ENCODE data around the gene ZNF264.
"Not testable (repeated sequence)": the region's sequence is repeated elsewhere in the genome, so short reads cannot be mapped to it uniquely, and the experiment has no call there.

ZNF264 gene

GRCh38 chr19:57245959-57246358 lies 54.7 kb downstream of the ZNF264 start:
- DNase-seq = no peak

DNA sequence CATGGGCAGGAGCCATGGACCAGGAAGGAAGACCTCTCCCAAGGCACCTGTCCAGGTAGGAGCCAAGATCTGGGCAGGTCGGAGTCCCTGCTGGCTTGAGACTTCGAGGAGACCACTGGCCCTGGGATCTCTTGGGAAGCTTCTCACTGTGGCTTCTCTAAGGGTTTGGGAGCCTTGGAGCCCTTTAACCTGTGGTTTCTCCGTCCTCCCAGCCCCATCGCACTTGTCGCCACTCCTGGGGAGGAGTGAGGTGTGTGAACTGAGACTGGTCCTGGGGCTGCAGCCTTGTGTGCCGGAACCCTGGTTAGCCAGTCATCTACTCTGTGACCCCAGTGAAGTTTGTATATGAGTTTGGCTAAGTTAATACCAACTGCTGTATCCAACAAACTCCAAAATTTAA lies 57.3 kb downstream of the ZNF264 start:
- no peak for DNase-seq

DNA sequence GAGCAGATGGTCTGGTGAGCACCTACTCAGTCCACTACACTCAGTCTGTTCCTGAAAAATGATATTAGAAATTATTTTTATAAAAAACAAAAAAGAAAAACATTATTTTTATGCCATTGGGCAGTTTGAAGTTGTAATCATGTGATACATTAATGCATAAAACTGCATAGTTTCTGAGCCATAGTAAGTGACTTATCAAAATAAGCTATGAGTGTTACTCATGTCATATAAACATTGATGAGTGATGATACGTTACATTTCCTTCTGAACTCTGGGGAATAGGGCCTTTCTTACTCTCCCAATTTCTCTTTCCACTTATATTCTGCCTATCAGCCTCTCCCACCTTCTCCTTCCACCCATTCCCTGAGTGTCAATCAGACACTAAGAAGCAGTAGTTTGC lies 58.0 kb downstream of the ZNF264 start:
- DNase-seq = no peak

- not testable (repeated sequence) for DNase-seq
Measured at GRCh38 chr19:57253767-57254166, 62.5 kb downstream of the ZNF264 start.

DNA sequence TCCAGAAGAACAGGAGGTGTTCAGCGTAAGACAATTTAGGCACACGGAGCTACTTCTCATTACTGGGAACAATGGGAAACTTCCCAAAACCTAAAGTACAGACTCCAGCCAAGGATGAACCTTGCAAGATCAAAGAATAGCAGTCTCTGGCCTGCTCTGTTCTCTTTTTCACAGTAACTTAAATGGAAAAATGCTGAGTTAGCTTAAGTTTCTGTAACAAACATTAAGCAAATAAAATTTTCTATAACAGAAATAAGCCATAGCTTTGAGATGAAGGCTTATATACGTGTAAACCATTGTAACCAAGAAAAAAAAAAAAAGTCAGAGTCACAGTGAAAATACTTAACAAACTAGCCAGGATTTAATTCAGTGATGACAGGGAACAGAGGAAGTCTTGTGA lies 70.7 kb downstream of the ZNF264 start:
- DNase-seq = no peak

GRCh38 chr19:57263244-57263741 lies 72.0 kb downstream of the ZNF264 start:
- DNase-seq = no peak

GRCh38 chr19:57267291-57267690 lies 76.0 kb downstream of the ZNF264 start:
- DNase-seq = no peak

DNA sequence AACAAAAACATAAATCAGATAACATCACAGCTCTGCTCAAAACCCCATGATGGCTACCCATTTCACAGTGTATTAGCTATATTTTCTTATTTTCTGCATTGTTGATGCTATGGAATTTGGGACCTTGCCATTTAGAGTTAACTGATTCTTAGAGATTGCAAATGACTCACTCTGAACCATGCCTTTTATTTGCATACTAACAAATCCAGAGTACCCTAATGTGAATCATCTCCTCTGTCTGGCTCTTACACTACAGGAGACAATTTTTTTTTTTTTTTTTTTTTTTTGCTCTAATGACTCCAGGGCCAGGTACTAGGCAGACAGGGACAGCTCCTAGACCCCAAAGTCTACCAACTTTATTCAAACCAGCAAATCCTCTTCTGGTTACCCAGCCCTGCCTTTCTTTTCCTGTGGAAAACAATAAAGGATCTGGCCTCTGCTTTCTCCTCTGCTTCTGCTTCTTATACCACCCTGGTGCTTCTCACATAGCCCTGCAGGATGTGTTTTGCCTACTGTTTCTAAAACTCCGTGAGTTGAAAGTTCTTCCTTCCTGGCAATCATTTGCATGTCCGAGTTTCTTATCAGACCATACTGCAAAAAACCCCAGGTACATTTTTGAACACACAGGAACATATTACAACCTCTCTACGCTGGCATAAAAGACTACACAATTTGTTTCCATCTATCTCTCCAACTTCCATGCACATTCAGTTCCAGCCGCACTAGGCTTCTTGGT lies 78.4 kb downstream of the ZNF264 start:
- DNase-seq = no peak

GRCh38 chr19:57271280-57271679 lies 80.0 kb downstream of the ZNF264 start:
- DNase-seq = no peak
